Pancreas (tissue), 10 donors: ENCODE data around the gene ARR3. TPM values are rescaled to one million over a fixed set of nuclear protein-coding genes. Genes with fewer than 3 reads are reported as not detected.
"Not testable (repeated sequence)": the region's sequence is repeated elsewhere in the genome, so short reads cannot be mapped to it uniquely, and the experiment has no call there.

Experiments
- ATAC-seq, 4 donors: fragments of 200-7000 bp; cut with Tn5 transposase; one replicate each; pipeline versions ENCODE4 v1.8.0 to v1.9.1; 2020; ENCODE audit warnings: mild to moderate bottlenecking in 4 of 4, moderate library complexity in 4 of 4
- DNase-seq, 6 donors: peaks; one replicate each; pipeline ENCODE4 v3.0.0-alpha.2; 2020
- FAIRE-seq: peaks from 2 replicates; lab custom pipeline; 2012; peaks lifted over from hg19 to GRCh38; lab: Jason Lieb, UNC
- H3K27ac ChIP-seq, 4 donors: fragments of 200-600 bp; sonication (generic); 1 replicate in 3 of 4; 2 replicates in 1 of 4; pipeline versions ENCODE4 v1.5.0 to v1.8.0; 2020
- H3K27me3 ChIP-seq, 4 donors: fragments of 200-600 bp; one replicate each; pipeline ENCODE4 v1.8.0; 2021
- H3K36me3 ChIP-seq, 3 donors: fragments of 200-600 bp; sonication (generic) in 1 of 3; one replicate each; pipeline versions ENCODE4 v1.5.0 to v1.8.0; 2020 to 2021
- H3K4me1 ChIP-seq, 3 donors: fragments of 200-600 bp; one replicate each; pipeline ENCODE4 v1.8.0; 2021
- H3K4me3 ChIP-seq, 4 donors: fragments of 200-600 bp; sonication (generic) in 2 of 4; one replicate each; pipeline versions ENCODE4 v1.5.0 to v1.8.0; 2020 to 2021
- H3K9me3 ChIP-seq, 4 donors: fragments of 200-600 bp; one replicate each; pipeline ENCODE4 v1.8.0; 2021
- WGBS, 2 donors: extraction: QIAGEN DNeasy Blood & Tissue Kit; methylation state at CpG; one replicate each; pipeline ENCODE4 v1.1.7; 2013; 5-methylcytosine and 5-hydroxymethylcytosine counted together
- intact Hi-C, 3 donors: fragments of 100-400 bp; cut with DNase I; formaldehyde crosslinking; loops; one replicate each; pipeline versions ENCODE4 v1.11.1 to v1.14.2; 2022
- polyA plus RNA-seq, 2 donors: library from polyadenylated mRNA; stranded (reverse); fragments of 200-250 nt; gene quantifications; one replicate each; pipeline ENCODE4 v1.2.3, GENCODE V29; 2013
- total RNA-seq, 6 donors: library from RNA; stranded (reverse); fragmentation: NEBNext Ultra II Directional in 4 of 6; extraction: Animal tissue kit (Norgen Biotek cat#: 25700) in 4 of 6; gene quantifications; one replicate each; pipeline versions ENCODE4 v1.2.1 to v1.2.4, GENCODE V29; 2021 to 2023
- TF ChIP-seq, protein P1 (sequence below), 4 donors: fragments of 200-600 bp; sonication (generic) in 3 of 4; IDR thresholded peaks; one replicate each; pipeline versions ENCODE4 v1.5.0 to v1.8.0; 2021; ENCODE audit warnings: antibody characterized with exemption in 4 of 4
- donor health status: healthy with polysubstance abuse.
- donor health status: DM: no; HTN: no; CAD: no; lungs with moderate emphysema.
- donor health status: DM: no; HTN: no; CAD: no.
- donor health status: control.
- donor health status: control.
- donor health status: Bipolar disorder and iron deficiency.
- donor health status: DM: yes; HTN: yes; CAD: no.
- donor health status: DM: no; HTN: no; CAD: no.
- donor health status: DM: no; HTN: no; CAD: no.
- donor health status: DM: yes; HTN: yes; CAD: no.

ARR3 gene
- total and polyA plus RNA-seq, 8 donors, result not detected

DNA sequence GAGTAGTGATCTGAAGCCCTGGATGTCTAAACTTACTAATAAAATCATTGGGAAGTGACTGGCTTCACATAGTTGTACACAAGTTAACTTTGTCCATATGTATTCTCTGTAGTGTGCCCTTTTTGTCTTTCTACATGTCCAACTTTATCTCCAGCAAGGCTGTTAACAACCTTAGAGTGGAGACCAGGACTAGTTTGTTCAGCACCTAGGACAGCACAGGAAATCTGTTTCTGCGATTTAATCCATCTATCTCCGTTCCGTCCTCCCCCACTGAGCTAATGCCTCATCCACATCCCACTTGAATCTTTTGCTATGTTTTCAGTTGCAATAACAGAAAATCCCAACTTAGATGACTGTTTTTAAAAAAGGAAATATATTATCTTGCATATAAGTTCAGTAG lies 3.4 kb upstream of the ARR3 start:
- Histone ChIP-seq H3K27ac (no peak overlapping the region), H3K36me3 (no peaks in the 10 kb centered on the region), H3K27me3 (peaks cover 0 to 3% (median 0%) of the 10 kb centered on the region in 4 donors), H3K4me3 (no peak overlapping the region), H3K4me1 (no peaks in the 10 kb centered on the region), H3K9me3 (no peaks in the 10 kb centered on the region)
- intact Hi-C loops, result no loop called here
- ATAC-seq, result no peak
- no peak for FAIRE-seq
- no peak for DNase-seq
- WGBS, 2 donors, result 57 to 58% methylated on average over 3 of the region's 3 CpGs
- TF ChIP-seq, protein P1, sequence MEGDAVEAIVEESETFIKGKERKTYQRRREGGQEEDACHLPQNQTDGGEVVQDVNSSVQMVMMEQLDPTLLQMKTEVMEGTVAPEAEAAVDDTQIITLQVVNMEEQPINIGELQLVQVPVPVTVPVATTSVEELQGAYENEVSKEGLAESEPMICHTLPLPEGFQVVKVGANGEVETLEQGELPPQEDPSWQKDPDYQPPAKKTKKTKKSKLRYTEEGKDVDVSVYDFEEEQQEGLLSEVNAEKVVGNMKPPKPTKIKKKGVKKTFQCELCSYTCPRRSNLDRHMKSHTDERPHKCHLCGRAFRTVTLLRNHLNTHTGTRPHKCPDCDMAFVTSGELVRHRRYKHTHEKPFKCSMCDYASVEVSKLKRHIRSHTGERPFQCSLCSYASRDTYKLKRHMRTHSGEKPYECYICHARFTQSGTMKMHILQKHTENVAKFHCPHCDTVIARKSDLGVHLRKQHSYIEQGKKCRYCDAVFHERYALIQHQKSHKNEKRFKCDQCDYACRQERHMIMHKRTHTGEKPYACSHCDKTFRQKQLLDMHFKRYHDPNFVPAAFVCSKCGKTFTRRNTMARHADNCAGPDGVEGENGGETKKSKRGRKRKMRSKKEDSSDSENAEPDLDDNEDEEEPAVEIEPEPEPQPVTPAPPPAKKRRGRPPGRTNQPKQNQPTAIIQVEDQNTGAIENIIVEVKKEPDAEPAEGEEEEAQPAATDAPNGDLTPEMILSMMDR (IDR thresholded peaks at IDR 0.05), result no peak

DNA sequence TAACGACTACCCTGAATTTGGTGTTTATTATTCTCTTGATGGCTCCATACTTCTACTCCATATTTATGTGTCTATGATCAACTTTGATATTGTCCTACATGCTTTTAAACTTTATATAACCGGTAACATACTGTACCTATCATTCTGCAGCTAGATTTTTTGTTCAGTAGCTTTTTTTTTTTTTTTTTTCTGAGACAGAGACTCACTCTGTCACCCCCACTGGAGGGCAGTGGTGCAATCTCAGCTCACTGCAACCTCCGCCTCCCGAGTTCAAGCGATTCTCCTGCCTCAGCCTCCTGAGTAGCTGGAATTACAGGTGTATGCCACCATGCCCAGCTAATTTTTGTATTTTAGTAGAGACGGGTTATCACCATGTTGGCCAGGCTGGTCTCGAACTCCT lies 5.9 kb downstream of the ARR3 start:
- H3K27ac ChIP-seq, H3K9me3 ChIP-seq, ATAC-seq, H3K4me1 ChIP-seq, H3K27me3 ChIP-seq, DNase-seq, H3K4me3 ChIP-seq, intact Hi-C loops, H3K36me3 ChIP-seq, FAIRE-seq: not testable (repeated sequence)
- 75 to 80% methylated on average over 7 of the region's 7 CpGs for WGBS, 2 donors

DNA sequence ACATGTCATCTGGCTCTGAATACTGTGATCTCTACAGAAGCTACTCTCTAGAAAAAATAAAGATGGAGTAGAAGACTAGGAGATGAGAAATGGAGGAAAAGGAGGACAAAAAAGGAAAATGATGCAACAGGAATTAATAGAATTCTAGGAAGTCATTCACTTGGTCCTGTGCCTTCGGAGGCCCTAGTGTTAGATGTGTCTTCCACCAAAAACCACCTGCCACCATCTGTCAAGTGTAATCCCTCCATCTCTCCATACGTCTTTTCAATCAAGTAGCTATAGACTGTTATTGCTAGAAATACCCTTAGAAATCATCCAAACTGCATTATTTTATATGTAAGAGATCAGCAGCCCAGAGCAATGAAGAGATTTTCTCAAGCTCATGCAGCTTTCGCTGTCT lies 10.9 kb downstream of the ARR3 start:
- no peak for ATAC-seq
- no peak overlapping the region for H3K4me3 ChIP-seq
- H3K9me3 ChIP-seq, result no peaks in the 10 kb centered on the region
- H3K27me3 ChIP-seq, result peaks cover 0 to 4% (median 0%) of the 10 kb centered on the region in 4 donors
- H3K4me1 ChIP-seq, result no peaks in the 10 kb centered on the region
- DNase-seq, result no peak
- TF ChIP-seq, protein P1 (IDR thresholded peaks at IDR 0.05), result no peak
- FAIRE-seq, result no peak
- no peaks in the 10 kb centered on the region for H3K36me3 ChIP-seq
- 79 to 87% methylated on average over 3 of the region's 3 CpGs for WGBS, 2 donors
- H3K27ac ChIP-seq, result no peak overlapping the region
- intact Hi-C loops, result no loop called here

DNA sequence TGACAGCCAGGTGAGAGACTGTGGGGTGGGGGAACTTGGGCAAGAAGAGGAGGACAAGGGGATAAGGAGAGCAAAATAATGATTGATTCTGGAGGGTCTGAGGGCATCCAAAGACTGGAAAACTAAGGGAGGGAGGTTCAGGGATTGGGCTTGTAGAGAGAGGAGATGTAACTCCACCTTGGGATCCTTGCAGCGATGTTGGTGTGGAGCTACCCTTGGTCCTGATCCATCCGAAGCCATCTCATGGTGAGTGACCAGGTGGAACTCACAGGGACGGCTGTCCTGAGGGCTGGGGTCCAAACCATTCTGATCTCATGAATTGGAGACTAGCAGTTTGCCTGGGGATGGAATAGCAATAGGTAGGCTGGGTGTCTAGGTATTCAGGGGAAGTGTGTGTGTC lies 12.4 kb downstream of the ARR3 start:
- no peak for ATAC-seq

DNA sequence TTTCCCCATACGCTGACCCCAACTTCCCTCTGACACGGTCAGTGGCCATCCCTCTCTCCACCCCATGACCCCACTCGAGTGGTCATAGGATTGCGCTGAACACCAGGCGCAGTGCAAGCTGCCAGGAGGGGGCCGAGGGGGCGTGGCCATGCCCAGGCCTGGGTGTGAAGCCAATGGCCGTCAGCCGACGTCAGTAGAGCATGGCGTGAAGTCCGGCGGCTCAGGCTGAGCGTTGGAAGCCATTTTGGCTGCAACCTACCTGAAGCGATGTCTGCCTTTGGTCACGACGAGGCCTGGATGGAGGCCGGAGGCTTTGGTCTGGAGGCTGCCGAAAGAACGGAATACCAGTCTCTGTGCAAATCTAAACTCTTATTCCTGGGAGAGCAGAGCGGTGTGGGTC lies 13.8 kb downstream of the ARR3 start, which contains the start of gene RAB41:
RAB41 (plus strand) TSS at position 222 of the 400 bp plus-strand sequence; CDS start at position 268, 46 bp downstream.
- TF ChIP-seq, protein P1 (IDR thresholded peaks at IDR 0.05), result no peak
- FAIRE-seq, result no peak
- WGBS, 2 donors, result 89 to 91% methylated on average over 21 of the region's 21 CpGs

More for the DNA sequence above, 12.4 kb downstream of the ARR3 start:
- no peaks in the 10 kb centered on the region for H3K36me3 ChIP-seq
- H3K27me3 ChIP-seq, result peaks cover 0 to 4% (median 0%) of the 10 kb centered on the region in 4 donors
- no peak overlapping the region for H3K4me3 ChIP-seq
- H3K27ac ChIP-seq, result no peak overlapping the region
- FAIRE-seq, result no peak
- H3K4me1 ChIP-seq, result no peaks in the 10 kb centered on the region
- no peaks in the 10 kb centered on the region for H3K9me3 ChIP-seq
- intact Hi-C loops, result no loop called here
- WGBS, 2 donors, result 62 to 79% methylated on average over 3 of the region's 3 CpGs
- DNase-seq, result no peak
- TF ChIP-seq, protein P1 (IDR thresholded peaks at IDR 0.05), result no peak

More for the DNA sequence above, 13.8 kb downstream of the ARR3 start, which contains the start of gene RAB41:
- Histone ChIP-seq H3K27ac (no peak within 1 kb of the TSS), H3K36me3 (no peaks in the 10 kb centered on the region), H3K4me1 (no peaks in the 10 kb centered on the region), H3K27me3 (peaks cover 0 to 4% (median 0%) of the 10 kb centered on the region in 4 donors), H3K9me3 (no peaks in the 10 kb centered on the region), H3K4me3 (no peak within 1 kb of the TSS)
- DNase-seq (peak in 1 of 6 donors; percentile 47), ATAC-seq (no peak)
- intact Hi-C loops, result no loop called here
